Neuronal stem cell (in vitro differentiated cells): ENCODE data around the gene GRID1.
A peak's percentile ranks its signal among the peaks of the same experiment; 100 is the strongest.

ENCODE experiments used
- DNase-seq: peaks from one replicate; pipeline ENCODE4 v3.0.0-alpha.2; 2013; ENCODE audit warnings: low spot score
- H2AFZ ChIP-seq: one replicate; pipeline ENCODE4 v1.6.1; 2013; ENCODE audit warnings: mild to moderate bottlenecking, low read length, inconsistent platforms
- H2AK5ac ChIP-seq: 2 replicates; pipeline ENCODE4 v1.6.1; 2013; ENCODE audit warnings: low read depth, mild to moderate bottlenecking, inconsistent platforms, low read length, moderate library complexity, mixed read lengths
- H2BK120ac ChIP-seq: 2 replicates; pipeline ENCODE4 v1.6.1; 2013; ENCODE audit warnings: low read depth, mild to moderate bottlenecking, inconsistent platforms, low read length, moderate library complexity, mixed read lengths
- H2BK12ac ChIP-seq: one replicate; pipeline ENCODE4 v1.6.1; 2013; ENCODE audit warnings: low read length, inconsistent platforms
- H2BK15ac ChIP-seq: 2 replicates; pipeline ENCODE4 v1.6.1; 2013; ENCODE audit warnings: mild to moderate bottlenecking, low read length, inconsistent platforms, mixed read lengths
- H2BK5ac ChIP-seq: one replicate; pipeline ENCODE4 v1.6.1; 2013; ENCODE audit warnings: inconsistent platforms, mild to moderate bottlenecking, low read length, moderate library complexity
- H3K14ac ChIP-seq: one replicate; pipeline ENCODE4 v1.6.1; 2013; ENCODE audit warnings: low read length, inconsistent platforms
- H3K18ac ChIP-seq: 2 replicates; pipeline ENCODE4 v1.6.1; 2013; ENCODE audit warnings: low read length, inconsistent platforms
- H3K23ac ChIP-seq: 2 replicates; pipeline ENCODE4 v1.6.1; 2013; ENCODE audit warnings: low read depth, mild to moderate bottlenecking, mixed read lengths, low read length, inconsistent platforms; ENCODE audit not compliant: poor library complexity
- H3K27ac ChIP-seq: replicated peaks from 3 replicates; pipeline ENCODE4 v1.5.1; 2013; ENCODE audit warnings: low read length, inconsistent platforms
- H3K27me3 ChIP-seq, 3 experiments: 2 replicates each; pipeline ENCODE4 v1.6.1; 2013; ENCODE audit warnings: low read length in 3 of 3, mild to moderate bottlenecking in 2 of 3, inconsistent platforms in 1 of 3, low read depth in 1 of 3, mixed read lengths in 1 of 3, moderate library complexity in 1 of 3; ENCODE audit not compliant: control insufficient read depth in 3 of 3, insufficient read depth in 3 of 3
- H3K36me3 ChIP-seq, 2 donors: replicated peaks in 1 of 2; 2 replicates each; pipeline ENCODE4 v1.6.1; 2013; ENCODE audit warnings: low read length in 2 of 2; ENCODE audit not compliant: control insufficient read depth in 2 of 2, insufficient read depth in 2 of 2
- H3K4ac ChIP-seq: 2 replicates; pipeline ENCODE4 v1.6.1; 2013; ENCODE audit warnings: inconsistent platforms, mild to moderate bottlenecking, low read length, moderate library complexity
- H3K4me1 ChIP-seq, 2 donors: 1 replicate in 1 of 2; 2 replicates in 1 of 2; pipeline ENCODE4 v1.6.1; 2013; ENCODE audit warnings: low read length in 2 of 2, low read depth in 1 of 2; ENCODE audit not compliant: control insufficient read depth in 2 of 2, insufficient read depth in 1 of 2
- H3K4me2 ChIP-seq: one replicate; pipeline ENCODE4 v1.6.1; 2013; ENCODE audit warnings: mild to moderate bottlenecking, low read length, inconsistent platforms; ENCODE audit not compliant: insufficient read depth, poor library complexity, severe bottlenecking
- H3K4me3 ChIP-seq, 2 donors: 2 replicates each; pipeline ENCODE4 v1.5.1; 2013; ENCODE audit warnings: low read length in 2 of 2, mild to moderate bottlenecking in 2 of 2, inconsistent platforms in 1 of 2, moderate library complexity in 1 of 2
- H3K79me1 ChIP-seq: one replicate; pipeline ENCODE4 v1.6.1; 2013; ENCODE audit warnings: low read depth, mild to moderate bottlenecking, inconsistent platforms, low read length, moderate library complexity
- H3K9ac ChIP-seq: one replicate; pipeline ENCODE4 v1.6.1; 2013; ENCODE audit warnings: mild to moderate bottlenecking, low read depth, low read length, inconsistent platforms; ENCODE audit not compliant: poor library complexity
- H3K9me3 ChIP-seq, 2 donors: replicated peaks in 1 of 2; 2 replicates each; pipeline versions ENCODE3 to v1.6.1; 2013; ENCODE audit warnings: low read length in 2 of 2, mild to moderate bottlenecking in 2 of 2, inconsistent platforms in 1 of 2, low read depth in 1 of 2, mixed read lengths in 1 of 2, moderate library complexity in 1 of 2; ENCODE audit not compliant: control insufficient read depth in 2 of 2, insufficient read depth in 1 of 2
- H4K8ac ChIP-seq: one replicate; pipeline ENCODE4 v1.6.1; 2013; ENCODE audit warnings: low read depth, mild to moderate bottlenecking, inconsistent platforms, low read length, moderate library complexity
- H4K91ac ChIP-seq: one replicate; pipeline ENCODE4 v1.6.1; 2013; ENCODE audit warnings: low read length, low read depth, mild to moderate bottlenecking, inconsistent platforms; ENCODE audit not compliant: poor library complexity
- WGBS, 2 donors: extraction: QIAGEN DNeasy Blood & Tissue Kit; methylation state at CpG; one replicate each; pipeline ENCODE4 v1.1.7; 2013; ENCODE audit warnings: missing lambda C conversion rate in 2 of 2, mixed read lengths in 1 of 2; ENCODE audit not compliant: insufficient read length in 2 of 2, insufficient replicate concordance in 1 of 2; ENCODE audit errors: extremely low coverage in 2 of 2; 5-methylcytosine and 5-hydroxymethylcytosine counted together

GRID1 gene

GRCh38 chr10:86198271-86198670 lies 168.3 kb downstream of the GRID1 start:
- H4K91ac ChIP-seq, result no peak overlapping the region
- no peak overlapping the region for H3K18ac ChIP-seq
- H3K4me1 ChIP-seq, result peaks cover 0 to 1% of the 10 kb centered on the region in 2 donors
- no peak overlapping the region for H2BK12ac ChIP-seq
- DNase-seq, result no peak
- H3K23ac ChIP-seq, result no peak overlapping the region
- H2AFZ ChIP-seq, result no peak overlapping the region
- H2BK120ac ChIP-seq, result no peak overlapping the region
- no peak overlapping the region for H3K9ac ChIP-seq
- H3K36me3 ChIP-seq, result no peaks in the 10 kb centered on the region
- H2BK15ac ChIP-seq, result no peak overlapping the region
- no peak overlapping the region for H2AK5ac ChIP-seq
- no peak overlapping the region for H3K4me2 ChIP-seq
- no peak overlapping the region for H2BK5ac ChIP-seq
- no peak overlapping the region for H3K4ac ChIP-seq
- no peak overlapping the region for H3K4me3 ChIP-seq
- no peaks in the 10 kb centered on the region for H3K79me1 ChIP-seq
- no peak overlapping the region for H3K14ac ChIP-seq
- no peak overlapping the region for H3K27ac ChIP-seq
- H3K27me3 ChIP-seq, result peaks cover 0 to 3% (median 0%) of the 10 kb centered on the region in 3 experiments
- WGBS, 2 donors, result no CpG with 5 or more reads among the region's 4 CpGs
- H4K8ac ChIP-seq, result no peak overlapping the region
- H3K9me3 ChIP-seq, result no peaks in the 10 kb centered on the region

DNA sequence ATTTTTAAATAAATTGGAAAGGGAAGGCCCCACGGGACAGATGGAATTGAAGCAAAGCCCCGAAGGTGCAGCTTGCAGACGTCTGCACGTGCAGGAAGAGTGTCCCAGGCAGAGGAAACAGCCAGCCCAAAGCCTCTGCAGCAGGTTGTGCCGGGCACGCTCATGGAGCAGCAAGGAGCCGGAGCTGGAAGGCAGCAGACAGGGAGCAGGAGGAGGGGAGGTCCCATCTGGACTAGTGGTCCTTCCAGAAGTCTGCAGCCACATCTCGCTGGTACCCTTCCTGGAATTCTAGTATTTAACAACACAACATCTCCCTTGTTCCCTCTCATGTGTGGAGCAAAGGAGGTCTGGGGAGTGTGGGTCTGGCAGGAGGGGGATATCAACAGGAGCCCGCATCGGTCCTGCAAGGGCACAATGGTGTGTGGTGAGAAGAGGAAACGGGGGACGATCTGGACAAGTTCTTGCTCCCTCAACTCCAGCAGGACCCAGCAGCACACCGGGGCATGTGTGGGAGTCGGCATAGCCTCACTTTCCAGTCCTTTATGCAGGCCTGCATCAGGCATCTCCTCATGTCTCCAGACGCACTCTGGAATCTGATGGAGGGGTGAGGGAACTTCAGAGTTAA lies 169.3 kb downstream of the GRID1 start:
- Histone ChIP-seq H2AK5ac (no peak overlapping the region), H4K91ac (no peak overlapping the region), H3K4me3 (no peak overlapping the region), H3K23ac (no peak overlapping the region), H2BK120ac (no peak overlapping the region), H4K8ac (no peak overlapping the region), H2AFZ (no peak overlapping the region), H3K4ac (no peak overlapping the region), H2BK12ac (no peak overlapping the region), H3K36me3 (no peaks in the 10 kb centered on the region), H3K4me1 (peaks cover 0 to 1% of the 10 kb centered on the region in 2 donors), H3K14ac (no peak overlapping the region), H3K27ac (no peak overlapping the region), H3K9ac (no peak overlapping the region), H2BK15ac (no peak overlapping the region), H3K9me3 (no peaks in the 10 kb centered on the region), H2BK5ac (no peak overlapping the region), H3K27me3 (peaks cover 0 to 3% (median 0%) of the 10 kb centered on the region in 3 experiments), H3K18ac (no peak overlapping the region), H3K4me2 (no peak overlapping the region), H3K79me1 (no peaks in the 10 kb centered on the region)
- WGBS, 2 donors, result no CpG with 5 or more reads among the region's 15 CpGs
- no peak for DNase-seq

DNA sequence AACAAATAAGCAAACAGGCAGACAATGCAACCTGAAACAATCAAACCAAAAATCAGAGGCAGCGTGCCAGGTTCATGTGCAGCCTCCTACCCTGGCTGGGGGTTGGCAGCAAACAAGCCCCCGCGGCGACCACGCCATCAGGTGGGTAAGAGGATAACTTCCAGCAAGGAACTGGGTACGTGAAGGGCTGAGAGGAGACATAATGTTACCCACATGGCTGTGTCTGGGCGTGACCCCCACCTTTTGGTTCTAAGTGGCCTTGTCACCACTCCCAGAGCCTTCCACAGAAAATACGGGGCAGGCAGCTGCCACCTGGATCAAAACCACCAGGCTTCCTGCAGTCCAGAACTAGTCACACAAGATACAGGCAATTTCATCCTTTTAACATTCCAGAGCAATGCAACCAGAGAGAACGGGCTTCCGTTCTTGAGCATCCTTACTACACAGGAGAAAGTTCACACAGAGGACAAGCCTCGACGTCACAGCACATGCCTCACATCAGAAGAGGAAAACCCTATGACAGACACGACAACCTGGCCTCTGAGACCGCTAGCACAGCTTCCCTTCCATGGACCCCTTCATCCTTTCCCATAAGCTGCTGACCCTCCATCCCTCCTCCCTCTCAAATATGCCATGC lies 171.0 kb downstream of the GRID1 start:
- DNase-seq, result no peak
- H2BK15ac ChIP-seq, result no peak overlapping the region
- H3K14ac ChIP-seq, result no peak overlapping the region
- H2BK12ac ChIP-seq, result no peak overlapping the region
- no peak overlapping the region for H3K4ac ChIP-seq
- H3K4me1 ChIP-seq, result peaks cover 0 to 1% of the 10 kb centered on the region in 2 donors
- H3K79me1 ChIP-seq, result no peaks in the 10 kb centered on the region
- H3K27ac ChIP-seq, result no peak overlapping the region
- no peak overlapping the region for H3K9ac ChIP-seq
- no peak overlapping the region for H3K4me2 ChIP-seq
- no peak overlapping the region for H3K4me3 ChIP-seq
- H2BK120ac ChIP-seq, result no peak overlapping the region
- no CpG with 5 or more reads among the region's 14 CpGs for WGBS, 2 donors
- peak overlapping the region; percentile 23 for H3K23ac ChIP-seq
- no peaks in the 10 kb centered on the region for H3K36me3 ChIP-seq
- no peak overlapping the region for H2AK5ac ChIP-seq
- no peak overlapping the region for H2AFZ ChIP-seq
- no peaks in the 10 kb centered on the region for H3K9me3 ChIP-seq
- H4K91ac ChIP-seq, result no peak overlapping the region
- no peak overlapping the region for H2BK5ac ChIP-seq
- peaks cover 0 to 3% (median 0%) of the 10 kb centered on the region in 3 experiments for H3K27me3 ChIP-seq
- H4K8ac ChIP-seq, result no peak overlapping the region
- H3K18ac ChIP-seq, result no peak overlapping the region

GRCh38 chr10:86194684-86195083 lies 171.9 kb downstream of the GRID1 start:
- Histone ChIP-seq H3K4me3 (no peak overlapping the region), H2BK120ac (no peak overlapping the region), H2BK5ac (no peak overlapping the region), H3K27ac (no peak overlapping the region), H3K27me3 (peaks cover 0 to 3% (median 0%) of the 10 kb centered on the region in 3 experiments), H3K23ac (peak overlapping the region; percentile 8), H3K9me3 (no peaks in the 10 kb centered on the region), H3K36me3 (no peaks in the 10 kb centered on the region), H2BK15ac (no peak overlapping the region), H3K4ac (peak overlapping the region; percentile 13), H3K4me2 (no peak overlapping the region), H4K8ac (no peak overlapping the region), H2AK5ac (no peak overlapping the region), H2BK12ac (peak overlapping the region; percentile 14), H3K18ac (peak overlapping the region; percentile 71), H4K91ac (no peak overlapping the region), H3K14ac (no peak overlapping the region), H3K79me1 (no peaks in the 10 kb centered on the region), H3K9ac (no peak overlapping the region), H2AFZ (no peak overlapping the region), H3K4me1 (peaks cover 0 to 1% of the 10 kb centered on the region in 2 donors)
- no peak for DNase-seq
- no CpG with 5 or more reads among the region's 5 CpGs for whole genome bisulfite sequencing, 2 donors
